Activated CD4-positive, alpha-beta memory T cell treated with anti-CD3 and anti-CD28 coated beads, Interleukin-2, amount 10 ng/mL, durations not matched to agents 7 days and 5 days (primary cell): ENCODE data around the gene SLC4A1AP. TPM values are rescaled to one million over a fixed set of nuclear protein-coding genes. Genes with fewer than 3 reads are reported as not detected.

Experiments used
- CTCF ChIA-PET: fragments of 350-600 bp; sonication (Branson Sonifier 250); formaldehyde crosslinking; loops from one replicate; lab custom pipeline; 2021; ENCODE audit warnings: antibody characterized with exemption, inconsistent platforms; lab: Charles Lee
- POLR2A ChIA-PET: fragments of 350-600 bp; sonication (Branson Sonifier 250); formaldehyde crosslinking; loops from one replicate; lab custom pipeline; 2021; ENCODE audit warnings: antibody characterized with exemption; lab: Charles Lee
- DNase-seq: peaks from one replicate; pipeline ENCODE4 v3.0.0-alpha.2; 2020
- H3K27ac Mint-ChIP-seq: one replicate; pipeline ENCODE4 v1.8.0; 2021; ENCODE audit warnings: mild to moderate bottlenecking, mixed read lengths
- H3K27me3 Mint-ChIP-seq: one replicate; pipeline ENCODE4 v1.8.0; 2021; ENCODE audit warnings: mixed read lengths
- H3K36me3 Mint-ChIP-seq: one replicate; pipeline ENCODE4 v1.8.0; 2021; ENCODE audit warnings: low read depth, mixed read lengths
- H3K4me1 Mint-ChIP-seq: one replicate; pipeline ENCODE4 v1.8.0; 2021; ENCODE audit warnings: mixed read lengths
- H3K4me3 Mint-ChIP-seq: one replicate; pipeline ENCODE4 v1.8.0; 2021; ENCODE audit warnings: mild to moderate bottlenecking, mixed read lengths
- H3K9me3 Mint-ChIP-seq: one replicate; pipeline ENCODE4 v1.8.0; 2021; ENCODE audit warnings: mixed read lengths
- total RNA-seq, 2 experiments: library from RNA; stranded (reverse); gene quantifications; one replicate each; pipeline ENCODE4 v1.2.3, GENCODE V29; 2021

The SLC4A1AP gene
- total RNA-seq, 2 experiments from 2014 or later = 27.3 to 27.9 TPM

GRCh38 chr2:27742571-27742970 is 78.9 kb downstream of the SLC4A1AP start:
- Mint-ChIP-seq H3K9me3 (no peaks in the 10 kb centered on the region), H3K27me3 (peaks cover 8% of the 10 kb centered on the region), H3K27ac (no peak overlapping the region), H3K4me1 (no peaks in the 10 kb centered on the region), H3K4me3 (no peak overlapping the region), H3K36me3 (no peaks in the 10 kb centered on the region)
- ChIA-PET POLR2A (no interaction called here), CTCF (interaction anchor here (1.2 to 1.6 kb wide), 2 partner anchors 10 to 21 kb away, joined by 3 read pairs; no protein-coding TSS in a partner anchor)
- DNase-seq = no peak

Other genes starting within 250 kb of the SLC4A1AP start
- gene NRBP1, start 235.3 kb upstream of the SLC4A1AP start, total RNA-seq = 100 to 1,000 TPM; 103 to 104 TPM
- gene KRTCAP3, start 221.5 kb upstream of the SLC4A1AP start, total RNA-seq = 10 to 100 TPM in 1 of 2 experiments, 1 to 10 TPM in 1; 7.5 to 10.1 TPM
- 1 to 10 TPM; 7.9 to 9.9 TPM for gene IFT172, start 174.1 kb upstream of the SLC4A1AP start, total RNA-seq
- gene FNDC4, start 168.7 kb upstream of the SLC4A1AP start, total RNA-seq = not detected
- gene GCKR, start 167.1 kb upstream of the SLC4A1AP start, total RNA-seq = not detected
- gene ZNF512, start 80.8 kb upstream of the SLC4A1AP start, total RNA-seq = 10 to 100 TPM; 31.4 to 34.0 TPM
- gene CCDC121, start 34.9 kb upstream of the SLC4A1AP start, total RNA-seq = under 1 TPM; 0.78 to 0.90 TPM
- gene GPN1, start 34.8 kb upstream of the SLC4A1AP start, total RNA-seq = 10 to 100 TPM; 45.0 to 45.8 TPM
- gene SUPT7L, start 275 bp upstream of the SLC4A1AP start, total RNA-seq = 10 to 100 TPM; 36.5 to 37.2 TPM
- gene MRPL33, start 107.8 kb downstream of the SLC4A1AP start, total RNA-seq = 10 to 100 TPM; 58.4 to 58.6 TPM
- gene RBKS, start 226.5 kb downstream of the SLC4A1AP start, total RNA-seq = 1 to 10 TPM; 2.2 to 2.8 TPM
- gene BABAM2, start 226.8 kb downstream of the SLC4A1AP start, total RNA-seq = 10 to 100 TPM; 51.4 to 56.6 TPM